Mesenchymal stem cell (in vitro differentiated cells and primary cell): Measurements from ENCODE around the gene NEURL3.
"Not testable (repeated sequence)": the region's sequence is repeated elsewhere in the genome, so short reads cannot be mapped to it uniquely, and the experiment has no call there.

ENCODE experiments used
- DNase-seq: peaks from one replicate; pipeline ENCODE4 v3.0.0-alpha.2; 2013
- H2AFZ ChIP-seq: one replicate; pipeline ENCODE4 v1.6.1; 2013; ENCODE audit warnings: low read depth, mild to moderate bottlenecking, control low read depth, inconsistent platforms, low read length, moderate library complexity
- H2AK5ac ChIP-seq: 2 replicates; pipeline ENCODE4 v1.6.1; 2013; ENCODE audit warnings: low read length, moderate library complexity, mild to moderate bottlenecking, inconsistent platforms; ENCODE audit not compliant: severe bottlenecking
- H2BK120ac ChIP-seq: one replicate; pipeline ENCODE4 v1.6.1; 2013; ENCODE audit warnings: low read depth, mild to moderate bottlenecking, inconsistent platforms, low read length, moderate library complexity
- H2BK12ac ChIP-seq, 2 experiments: one replicate each; pipeline ENCODE4 v1.6.1; 2013; ENCODE audit warnings: inconsistent platforms in 2 of 2, low read length in 2 of 2, mild to moderate bottlenecking in 2 of 2, moderate library complexity in 2 of 2, control low read depth in 1 of 2
- H2BK15ac ChIP-seq: one replicate; pipeline ENCODE4 v1.6.1; 2013; ENCODE audit warnings: mild to moderate bottlenecking, low read depth, inconsistent platforms; ENCODE audit not compliant: poor library complexity, severe bottlenecking
- H2BK5ac ChIP-seq: 2 replicates; pipeline ENCODE4 v1.6.1; 2013; ENCODE audit warnings: low read depth, mild to moderate bottlenecking, low read length, control low read depth, inconsistent platforms; ENCODE audit not compliant: poor library complexity, severe bottlenecking
- H3K14ac ChIP-seq, 2 experiments: one replicate each; pipeline ENCODE4 v1.6.1; 2013; ENCODE audit warnings: inconsistent platforms in 2 of 2, low read length in 2 of 2, control low read depth in 1 of 2, mild to moderate bottlenecking in 1 of 2, moderate library complexity in 1 of 2
- H3K18ac ChIP-seq, 2 experiments: one replicate each; pipeline ENCODE4 v1.6.1; 2013; ENCODE audit warnings: inconsistent platforms in 2 of 2, low read length in 2 of 2, control low read depth in 1 of 2, low read depth in 1 of 2, mild to moderate bottlenecking in 1 of 2
- H3K23ac ChIP-seq, 2 experiments: one replicate each; pipeline ENCODE4 v1.6.1; 2013; ENCODE audit warnings: inconsistent platforms in 2 of 2, low read length in 2 of 2, mild to moderate bottlenecking in 2 of 2, moderate library complexity in 2 of 2, control low read depth in 1 of 2
- H3K27ac ChIP-seq: 2 replicates; pipeline ENCODE4 v1.5.1; 2013; ENCODE audit warnings: mild to moderate bottlenecking, moderate library complexity, low read length, control low read depth, inconsistent platforms; ENCODE audit not compliant: poor library complexity, severe bottlenecking
- H3K27me3 ChIP-seq, 2 experiments: 2 replicates each; pipeline versions ENCODE4 v1.6.1 to v1.7.0; 2013; ENCODE audit warnings: low read length in 2 of 2, mild to moderate bottlenecking in 2 of 2, moderate library complexity in 2 of 2, control low read depth in 1 of 2, inconsistent platforms in 1 of 2; ENCODE audit not compliant: control insufficient read depth in 1 of 2, insufficient read depth in 1 of 2
- H3K36me3 ChIP-seq, 2 experiments: 2 replicates each; pipeline versions ENCODE4 v1.6.1 to v1.7.0; 2013; ENCODE audit warnings: low read length in 2 of 2, control low read depth in 1 of 2, inconsistent platforms in 1 of 2, low read depth in 1 of 2, mild to moderate bottlenecking in 1 of 2; ENCODE audit not compliant: insufficient read depth in 2 of 2, control insufficient read depth in 1 of 2
- H3K4ac ChIP-seq, 2 experiments: one replicate each; pipeline ENCODE4 v1.6.1; 2013; ENCODE audit warnings: inconsistent platforms in 2 of 2, low read length in 2 of 2, mild to moderate bottlenecking in 2 of 2, moderate library complexity in 2 of 2, control low read depth in 1 of 2, low read depth in 1 of 2
- H3K4me1 ChIP-seq: 2 replicates; pipeline ENCODE4 v1.6.1; 2013; ENCODE audit warnings: low read depth, low read length, control low read depth; ENCODE audit not compliant: control insufficient read depth, insufficient read depth
- H3K4me2 ChIP-seq: 2 replicates; pipeline ENCODE4 v1.6.1; 2013; ENCODE audit warnings: low read length, mild to moderate bottlenecking, inconsistent platforms; ENCODE audit not compliant: poor library complexity, severe bottlenecking
- H3K4me3 ChIP-seq, 2 experiments: 2 replicates each; pipeline versions ENCODE4 v1.5.1 to v1.7.0; 2013; ENCODE audit warnings: low read length in 2 of 2, mild to moderate bottlenecking in 2 of 2, control low read depth in 1 of 2, low read depth in 1 of 2; ENCODE audit not compliant: insufficient read depth in 1 of 2
- H3K79me1 ChIP-seq: replicated peaks from 2 replicates; pipeline ENCODE4 v1.6.1; 2013; ENCODE audit warnings: mild to moderate bottlenecking, control low read depth, low read length, inconsistent platforms; ENCODE audit not compliant: poor library complexity, severe bottlenecking
- H3K9ac ChIP-seq: 2 replicates; pipeline ENCODE4 v1.7.0; 2013; ENCODE audit warnings: mild to moderate bottlenecking, low read length, moderate library complexity
- H3K9me3 ChIP-seq: 2 replicates; pipeline ENCODE4 v1.7.0; 2013; ENCODE audit warnings: mild to moderate bottlenecking, low read length; ENCODE audit not compliant: control insufficient read depth
- H4K8ac ChIP-seq: one replicate; pipeline ENCODE4 v1.6.1; 2013; ENCODE audit warnings: inconsistent platforms, mild to moderate bottlenecking, low read length, moderate library complexity
- H4K91ac ChIP-seq: one replicate; pipeline ENCODE4 v1.6.1; 2013; ENCODE audit warnings: mild to moderate bottlenecking, low read length, inconsistent platforms
- WGBS: methylation state at CpG from one replicate; pipeline ENCODE4 v1.1.7; 2013; ENCODE audit warnings: mixed read lengths; 5-methylcytosine and 5-hydroxymethylcytosine counted together

NEURL3 gene

GRCh38 chr2:96464061-96464460, 41.1 kb downstream of the NEURL3 start:
- H2BK120ac ChIP-seq = no peak overlapping the region
- no peak for DNase-seq
- H3K27me3 ChIP-seq = peaks cover 17 to 46% of the 10 kb centered on the region in 2 experiments
- no peak overlapping the region for H3K4me2 ChIP-seq
- no peaks in the 10 kb centered on the region for H3K79me1 ChIP-seq
- H4K8ac ChIP-seq = no peak overlapping the region
- H4K91ac ChIP-seq = no peak overlapping the region
- H3K23ac ChIP-seq = no peak overlapping the region
- no peak overlapping the region for H3K18ac ChIP-seq
- peaks cover 12% of the 10 kb centered on the region for H3K9me3 ChIP-seq
- no peak overlapping the region for H2AK5ac ChIP-seq
- no peak overlapping the region for H3K9ac ChIP-seq
- 70% methylated on average over 3 of the region's 3 CpGs for WGBS
- no peak overlapping the region for H2BK12ac ChIP-seq
- H3K36me3 ChIP-seq = no peaks in the 10 kb centered on the region
- H3K4me1 ChIP-seq = no peaks in the 10 kb centered on the region
- H2BK5ac ChIP-seq = no peak overlapping the region
- no peak overlapping the region for H3K27ac ChIP-seq
- H3K14ac ChIP-seq = no peak overlapping the region
- H2AFZ ChIP-seq = no peak overlapping the region
- H3K4ac ChIP-seq = no peak overlapping the region
- no peak overlapping the region for H2BK15ac ChIP-seq
- no peak overlapping the region for H3K4me3 ChIP-seq

DNA sequence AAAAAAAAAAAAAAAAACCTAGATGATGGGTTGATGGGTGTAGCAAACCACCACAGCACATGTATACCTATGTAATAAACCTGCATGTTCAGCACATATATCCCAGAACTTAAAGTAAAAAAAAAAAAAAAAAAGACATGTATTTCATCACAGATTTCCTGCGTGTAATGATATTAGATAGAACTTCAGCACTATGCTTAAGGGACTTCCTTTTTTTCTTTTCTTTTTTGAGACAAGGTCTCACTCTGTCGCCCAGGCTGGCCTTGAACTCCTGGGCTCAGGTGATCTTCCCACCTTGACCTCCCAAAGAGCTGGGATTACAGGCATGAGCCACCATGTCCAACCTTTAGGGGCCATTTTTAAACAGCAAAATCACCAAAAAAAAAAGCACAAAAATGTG, 42.0 kb downstream of the NEURL3 start:
- Histone ChIP-seq H3K18ac (no peak overlapping the region), H2AFZ (no peak overlapping the region), H2BK120ac (no peak overlapping the region), H3K36me3 (no peaks in the 10 kb centered on the region), H2BK15ac (no peak overlapping the region), H3K79me1 (no peaks in the 10 kb centered on the region), H3K14ac (no peak overlapping the region), H3K9me3 (peaks cover 13% of the 10 kb centered on the region), H3K4ac (no peak overlapping the region), H3K9ac (no peak overlapping the region), H4K8ac (no peak overlapping the region), H3K27me3 (peaks cover 13 to 40% of the 10 kb centered on the region in 2 experiments), H2BK12ac (no peak overlapping the region), H3K4me1 (no peaks in the 10 kb centered on the region), H2BK5ac (no peak overlapping the region), H3K4me2 (no peak overlapping the region), H3K23ac (no peak overlapping the region), H3K27ac (no peak overlapping the region), H2AK5ac (no peak overlapping the region), H3K4me3 (no peak overlapping the region), H4K91ac (no peak overlapping the region)
- WGBS = 100% methylated on average over 2 of the region's 2 CpGs
- no peak for DNase-seq

DNA sequence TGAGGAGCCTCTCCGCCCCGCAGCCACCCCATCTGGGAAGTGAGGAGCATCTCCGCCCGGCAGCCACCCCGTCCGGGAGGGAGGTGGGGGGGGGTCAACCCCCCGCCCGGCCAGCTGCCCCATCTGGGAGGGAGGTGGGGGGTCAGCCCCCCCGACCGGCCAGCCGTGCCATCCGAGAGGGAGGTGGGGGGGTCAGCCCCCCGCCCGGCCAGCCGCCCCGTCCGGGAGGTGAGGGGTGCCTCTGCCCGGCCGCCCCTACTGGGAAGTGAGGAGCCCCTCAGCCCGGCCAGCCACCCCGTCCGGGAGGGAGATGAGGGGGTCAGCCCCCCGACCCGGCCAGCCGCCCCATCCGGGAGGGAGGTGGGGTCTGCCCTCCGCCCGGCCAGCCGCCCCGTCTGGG, 43.5 kb downstream of the NEURL3 start:
- H2AK5ac ChIP-seq, H2BK5ac ChIP-seq, H3K4me1 ChIP-seq, H3K4ac ChIP-seq, H3K79me1 ChIP-seq, H3K36me3 ChIP-seq, H2BK12ac ChIP-seq, H3K4me3 ChIP-seq, H3K23ac ChIP-seq, H3K27ac ChIP-seq, H3K9ac ChIP-seq, H3K14ac ChIP-seq, H3K4me2 ChIP-seq, H2BK120ac ChIP-seq, DNase-seq, H2AFZ ChIP-seq, H4K8ac ChIP-seq, H2BK15ac ChIP-seq, H3K18ac ChIP-seq, H4K91ac ChIP-seq: not testable (repeated sequence)
- peaks cover 13 to 29% of the 10 kb centered on the region in 2 experiments for H3K27me3 ChIP-seq
- peaks cover 13% of the 10 kb centered on the region for H3K9me3 ChIP-seq
- 100% methylated on average over 2 of the region's 30 CpGs for WGBS

GRCh38 chr2:96452053-96452452, 53.1 kb downstream of the NEURL3 start:
- no peak overlapping the region for H3K4ac ChIP-seq
- H4K91ac ChIP-seq = no peak overlapping the region
- H3K27me3 ChIP-seq = peaks cover 33 to 61% of the 10 kb centered on the region in 2 experiments
- no peak overlapping the region for H2BK12ac ChIP-seq
- H2AK5ac ChIP-seq = no peak overlapping the region
- H3K9ac ChIP-seq = no peak overlapping the region
- no peak overlapping the region for H3K27ac ChIP-seq
- no peak overlapping the region for H2AFZ ChIP-seq
- no peak overlapping the region for H3K14ac ChIP-seq
- WGBS = 85% methylated on average over 6 of the region's 6 CpGs
- H3K9me3 ChIP-seq = peaks cover 6% of the 10 kb centered on the region
- H2BK15ac ChIP-seq = no peak overlapping the region
- no peaks in the 10 kb centered on the region for H3K4me1 ChIP-seq
- no peaks in the 10 kb centered on the region for H3K79me1 ChIP-seq
- H3K4me3 ChIP-seq = no peak overlapping the region
- H4K8ac ChIP-seq = no peak overlapping the region
- H3K4me2 ChIP-seq = no peak overlapping the region
- no peak overlapping the region for H3K23ac ChIP-seq
- no peak for DNase-seq
- H2BK5ac ChIP-seq = no peak overlapping the region
- H3K36me3 ChIP-seq = no peaks in the 10 kb centered on the region
- no peak overlapping the region for H3K18ac ChIP-seq
- no peak overlapping the region for H2BK120ac ChIP-seq
